Stromal cell of bone marrow (primary cell): ENCODE results near the gene CARD19.

Experiments
- DNase-seq: peaks from one replicate; pipeline ENCODE4 v3.0.0-alpha.2; 2012; ENCODE audit warnings: low read depth

Gene CARD19

GRCh38 chr9:93096131-93096802 lies at the start of gene CARD19:
Gene CARD19, plus strand, starts transcription at chr9:93096217. Its CDS starts 129 bp downstream, at chr9:93096346.
- DNase-seq, result no peak

GRCh38 chr9:93048566-93049448 lies 47.2 kb upstream of the CARD19 start:
- DNase-seq, result no peak

GRCh38 chr9:93049491-93049890 lies 46.5 kb upstream of the CARD19 start:
- DNase-seq, result no peak

- DNase-seq, result no peak
Observed at GRCh38 chr9:93050231-93050630, 45.8 kb upstream of the CARD19 start.

GRCh38 chr9:93051680-93052089 lies 44.3 kb upstream of the CARD19 start:
- DNase-seq, result peak; percentile 32

- DNase-seq, result no peak
Observed at GRCh38 chr9:93052791-93053540, 43.1 kb upstream of the CARD19 start.

GRCh38 chr9:93053781-93054331 lies 42.2 kb upstream of the CARD19 start:
- no peak for DNase-seq

- no peak for DNase-seq
Observed at GRCh38 chr9:93054758-93055704, 41.0 kb upstream of the CARD19 start.

GRCh38 chr9:93057042-93057702 lies 38.8 kb upstream of the CARD19 start:
- DNase-seq, result no peak

GRCh38 chr9:93057703-93058354 lies 38.2 kb upstream of the CARD19 start:
- no peak for DNase-seq

- DNase-seq, result no peak
Observed at GRCh38 chr9:93058355-93059010, 37.5 kb upstream of the CARD19 start, which contains the start of gene SUSD3. Gene SUSD3, plus strand, starts transcription at chr9:93058701. Its CDS starts 42 bp downstream, at chr9:93058743.

- no peak for DNase-seq
Observed at GRCh38 chr9:93059011-93059714, 36.9 kb upstream of the CARD19 start.

- DNase-seq, result no peak
Observed at GRCh38 chr9:93059715-93060578, 36.1 kb upstream of the CARD19 start.

- DNase-seq, result no peak
Observed at GRCh38 chr9:93060746-93061259, 35.2 kb upstream of the CARD19 start.

- DNase-seq, result no peak
Observed at GRCh38 chr9:93061260-93061751, 34.7 kb upstream of the CARD19 start.

- DNase-seq, result no peak
Observed at GRCh38 chr9:93061791-93062763, 33.9 kb upstream of the CARD19 start.
